NB4 (cell line): ENCODE measurements around the gene OR6K3.

Experiments
- MYC ChIP-seq: IDR thresholded peaks from 2 replicates; pipeline ENCODE4 v1.6.1; 2011; ENCODE audit warnings: low read depth, low read length
- POLR2A ChIP-seq: IDR thresholded peaks from 2 replicates; pipeline ENCODE4 v1.6.1; 2011; ENCODE audit warnings: mild to moderate bottlenecking; ENCODE audit not compliant: insufficient read length; ENCODE audit errors: extremely low read depth
- TF ChIP-seq, protein P1 (sequence below): IDR thresholded peaks from one replicate; pipeline ENCODE4 v1.5.1; 2012; ENCODE audit warnings: low read depth, low read length

DNA sequence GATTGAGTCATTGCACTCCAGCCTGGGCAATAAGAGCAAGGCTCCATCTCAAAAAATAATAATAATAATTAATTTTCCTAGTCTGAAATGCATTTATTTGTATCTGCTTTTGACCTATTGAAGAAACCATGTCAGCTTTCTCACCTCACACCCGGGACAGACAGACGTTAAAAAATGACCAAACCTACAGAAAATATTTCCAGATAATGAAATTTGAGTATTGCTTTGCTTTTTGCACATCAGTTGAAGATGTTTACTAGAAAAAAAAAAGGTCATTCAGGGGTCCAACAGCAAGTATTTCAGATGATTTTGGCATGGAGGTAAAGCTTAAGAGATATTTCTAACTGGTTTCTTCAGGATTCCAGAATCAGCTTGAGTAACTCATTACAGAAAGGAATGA is 33.9 kb upstream of the OR6K3 start, which contains the start of gene OR6K6:
- TF ChIP-seq MYC (no peak), POLR2A (no peak)
- TF ChIP-seq, protein P1, sequence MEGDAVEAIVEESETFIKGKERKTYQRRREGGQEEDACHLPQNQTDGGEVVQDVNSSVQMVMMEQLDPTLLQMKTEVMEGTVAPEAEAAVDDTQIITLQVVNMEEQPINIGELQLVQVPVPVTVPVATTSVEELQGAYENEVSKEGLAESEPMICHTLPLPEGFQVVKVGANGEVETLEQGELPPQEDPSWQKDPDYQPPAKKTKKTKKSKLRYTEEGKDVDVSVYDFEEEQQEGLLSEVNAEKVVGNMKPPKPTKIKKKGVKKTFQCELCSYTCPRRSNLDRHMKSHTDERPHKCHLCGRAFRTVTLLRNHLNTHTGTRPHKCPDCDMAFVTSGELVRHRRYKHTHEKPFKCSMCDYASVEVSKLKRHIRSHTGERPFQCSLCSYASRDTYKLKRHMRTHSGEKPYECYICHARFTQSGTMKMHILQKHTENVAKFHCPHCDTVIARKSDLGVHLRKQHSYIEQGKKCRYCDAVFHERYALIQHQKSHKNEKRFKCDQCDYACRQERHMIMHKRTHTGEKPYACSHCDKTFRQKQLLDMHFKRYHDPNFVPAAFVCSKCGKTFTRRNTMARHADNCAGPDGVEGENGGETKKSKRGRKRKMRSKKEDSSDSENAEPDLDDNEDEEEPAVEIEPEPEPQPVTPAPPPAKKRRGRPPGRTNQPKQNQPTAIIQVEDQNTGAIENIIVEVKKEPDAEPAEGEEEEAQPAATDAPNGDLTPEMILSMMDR, result no peak
